Inflammatory macrophage treated with lipopolysaccharide for 1 hour (primary cell): ENCODE results near the gene RASEF.

Source experiments
- DNase-seq, 2 donors: peaks; one replicate each; pipeline ENCODE4 v3.0.0-alpha.2; 2020 to 2022

RASEF gene

DNA sequence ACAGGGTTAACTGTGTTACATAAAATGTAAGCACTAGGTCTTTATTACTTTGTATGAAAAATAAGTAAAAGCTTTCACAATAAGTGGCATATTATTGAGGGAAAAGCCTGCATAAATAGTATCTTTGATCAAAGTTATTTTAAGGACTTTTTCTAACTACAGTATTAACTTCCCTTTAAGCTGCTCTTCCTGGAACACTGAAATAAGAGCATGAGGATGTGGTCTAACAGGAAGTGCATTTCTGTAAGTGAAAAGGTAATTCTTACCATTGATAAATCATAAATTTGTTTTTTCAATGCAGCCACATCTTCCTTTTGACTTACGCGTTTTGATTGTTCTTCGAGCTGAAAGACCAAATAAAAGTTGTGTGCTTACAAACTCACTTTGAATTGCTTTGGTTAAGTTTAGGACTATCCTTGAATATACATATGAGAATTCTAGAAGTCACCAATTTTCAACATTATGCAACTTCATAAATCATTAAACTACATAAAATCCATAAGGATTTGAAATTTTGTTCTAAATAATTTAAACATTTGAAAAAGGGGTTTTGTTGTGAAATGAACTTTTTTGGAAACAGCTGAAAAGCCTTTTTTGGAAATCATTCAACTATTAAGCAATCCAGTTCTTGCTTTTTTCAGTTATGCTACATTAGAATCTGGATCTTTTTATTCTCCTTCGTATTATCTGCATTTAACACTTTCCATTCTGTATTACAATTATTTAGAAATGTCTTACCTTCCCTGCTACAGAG is 50.6 kb downstream of the RASEF start:
- no peak for DNase-seq

DNA sequence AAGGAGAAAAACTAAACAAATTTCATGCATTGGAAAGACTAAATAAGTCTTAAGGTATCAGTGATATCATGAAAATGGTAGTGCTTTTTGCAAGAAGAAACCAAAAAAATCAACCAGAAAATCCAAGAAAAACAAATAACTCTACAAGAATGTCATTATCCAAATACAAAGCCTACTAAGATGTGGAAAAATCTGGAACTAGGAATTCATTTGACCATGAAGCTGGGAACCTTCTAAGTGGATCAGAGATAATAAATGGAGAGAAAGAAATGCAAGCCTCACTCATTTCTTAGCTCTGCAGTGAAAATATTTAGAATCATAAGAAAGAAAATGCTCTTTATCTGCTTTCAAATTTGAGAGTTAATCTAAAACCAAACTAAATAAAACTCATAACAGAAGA is 51.3 kb downstream of the RASEF start:
- DNase-seq, result no peak

DNA sequence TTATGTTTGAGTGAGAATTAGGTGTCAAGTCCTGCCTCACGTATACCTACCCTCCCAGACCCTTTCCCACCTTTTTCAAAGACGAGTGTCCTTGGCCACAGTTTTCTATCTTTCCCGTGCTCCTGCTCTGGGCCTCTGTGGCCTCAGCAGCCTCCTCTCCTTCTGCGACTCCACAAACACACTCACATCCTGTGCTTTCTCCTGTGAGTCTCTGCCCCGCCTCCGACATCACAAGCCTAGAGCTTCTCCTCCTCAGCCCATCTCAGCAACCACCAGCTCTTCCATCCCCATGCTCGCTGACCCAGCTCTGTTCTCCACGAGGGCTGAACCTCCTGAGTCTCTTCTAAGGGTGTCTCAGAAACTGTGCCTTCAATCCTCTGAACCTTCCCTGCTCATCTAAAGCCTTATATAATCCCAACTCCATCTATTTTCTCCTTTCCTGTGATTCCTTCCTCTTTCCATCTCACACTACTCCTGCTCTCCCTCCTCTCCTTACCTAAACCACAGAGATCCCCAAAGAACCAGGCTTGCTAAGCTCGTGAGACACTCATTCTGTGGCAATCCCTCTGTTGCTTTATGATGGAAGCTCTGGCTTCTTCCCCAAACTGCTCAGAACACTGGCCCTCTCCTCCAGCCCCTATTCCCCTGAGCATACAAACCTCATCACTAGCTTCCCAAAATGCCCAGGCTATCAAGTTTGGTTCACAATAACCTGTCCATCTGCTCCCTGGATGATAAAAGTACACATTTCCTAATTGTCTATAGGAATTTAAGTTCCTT is 55.2 kb downstream of the RASEF start:
- DNase-seq, result no peak

DNA sequence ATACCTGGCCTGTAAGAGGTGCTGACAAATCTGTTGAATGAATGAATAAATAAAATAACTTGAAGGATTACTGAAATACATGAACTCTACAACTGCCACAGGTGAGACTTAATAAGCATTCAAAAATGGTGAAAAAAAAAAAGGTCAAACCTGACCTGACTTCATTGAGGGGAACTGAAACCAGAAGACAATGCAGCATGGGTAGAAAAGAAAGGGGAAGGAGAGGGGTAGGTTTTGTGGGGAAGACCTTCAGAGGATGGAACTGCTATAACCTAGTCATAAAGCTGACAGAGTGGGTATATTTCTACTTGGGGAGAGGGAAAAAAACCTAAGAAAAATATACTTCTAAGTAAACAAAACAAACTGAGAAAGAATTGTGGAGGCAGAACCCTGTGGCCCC is 56.6 kb downstream of the RASEF start:
- DNase-seq, result no peak

DNA sequence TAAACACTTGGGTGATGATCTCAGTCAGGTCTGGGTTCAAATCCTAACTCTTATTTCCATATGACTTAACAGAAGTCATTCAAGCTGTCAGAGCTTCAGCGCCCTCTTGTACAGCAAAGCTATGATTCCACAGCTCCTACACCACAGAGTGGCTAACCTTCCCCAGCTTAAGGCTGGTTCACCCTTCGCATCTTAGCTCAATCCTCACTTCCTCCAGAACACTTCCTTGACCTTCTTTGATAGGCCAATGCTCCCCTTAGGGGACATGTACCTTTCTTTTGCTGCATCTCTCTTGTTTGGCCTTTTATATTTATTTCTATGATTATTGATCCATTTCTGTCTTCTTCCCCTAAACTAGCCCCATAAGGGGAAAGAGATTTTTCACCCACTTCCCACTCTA is 57.0 kb downstream of the RASEF start:
- no peak for DNase-seq

DNA sequence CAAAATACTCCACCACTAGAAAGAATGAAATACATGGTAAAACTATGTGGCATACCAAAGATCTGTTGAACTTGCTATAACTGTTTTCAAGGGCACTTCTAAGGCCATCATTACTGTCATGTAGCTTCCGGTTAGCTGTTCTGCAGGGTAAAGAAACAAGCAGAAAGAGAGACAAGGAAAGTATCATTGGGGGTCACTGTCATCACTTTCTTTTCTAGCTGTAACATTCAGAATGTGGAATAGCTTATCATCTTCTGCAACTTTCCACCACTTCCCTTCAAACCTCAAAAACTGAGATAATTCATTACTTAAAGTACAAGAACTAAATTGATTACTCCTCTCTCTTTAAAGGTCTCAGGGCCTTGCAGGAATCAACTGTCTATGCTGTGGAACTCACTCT is 57.6 kb downstream of the RASEF start:
- no peak for DNase-seq

DNA sequence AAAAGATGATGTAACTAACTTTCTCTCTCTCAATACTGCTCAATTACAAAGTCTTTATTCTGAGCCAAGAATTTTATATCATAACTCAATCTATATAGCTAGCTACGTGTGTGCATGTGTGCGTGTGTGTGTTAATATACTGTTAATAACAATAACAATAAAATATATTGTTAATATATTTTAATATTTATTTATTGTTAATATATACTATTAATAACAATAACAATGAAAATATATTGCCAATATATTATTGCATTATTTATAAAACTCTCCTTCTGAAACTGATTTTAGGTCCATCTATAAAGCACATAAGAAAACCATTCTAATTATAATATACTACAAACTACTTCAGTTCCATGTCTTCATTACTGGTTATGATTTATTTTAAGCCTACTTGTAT is 60.6 kb downstream of the RASEF start:
- no peak for DNase-seq

DNA sequence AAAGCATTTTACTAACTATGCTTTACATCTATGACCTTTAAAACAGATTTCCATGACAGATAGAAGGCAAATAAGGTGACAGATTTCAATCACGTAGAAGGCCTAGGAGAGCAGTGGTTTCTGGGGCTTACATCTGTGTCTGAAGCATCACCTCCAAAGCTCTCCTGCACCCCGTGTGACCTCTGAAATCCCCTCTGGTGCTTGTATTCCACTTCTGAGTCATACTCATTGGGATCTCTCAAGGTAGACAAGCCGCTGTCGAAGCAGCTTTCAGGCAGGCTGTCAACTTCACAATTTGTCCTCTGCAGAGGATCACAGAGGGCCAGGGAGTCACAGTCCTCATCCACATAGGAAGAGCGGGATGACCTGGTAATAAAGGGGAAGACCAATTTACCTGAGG is 62.2 kb downstream of the RASEF start:
- DNase-seq, result no peak

DNA sequence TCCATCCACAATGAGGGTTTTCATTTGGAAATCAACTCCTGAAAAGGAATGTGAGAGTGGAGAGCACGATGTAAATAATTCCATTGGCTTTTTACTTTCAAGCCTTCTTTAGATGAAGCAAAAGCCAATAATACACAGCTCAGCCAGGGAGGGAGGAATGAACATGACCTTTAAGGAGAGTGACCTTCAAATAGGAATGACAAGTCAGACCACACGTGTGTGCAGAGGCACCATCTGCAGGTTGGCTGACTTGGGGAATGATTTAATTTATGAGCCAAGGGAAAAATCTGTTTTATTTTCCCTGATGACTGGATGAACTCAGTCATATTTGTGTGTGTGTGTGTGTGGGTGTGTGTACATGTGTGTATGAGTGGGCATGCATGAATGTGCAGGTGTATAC is 64.5 kb downstream of the RASEF start:
- DNase-seq, result no peak

DNA sequence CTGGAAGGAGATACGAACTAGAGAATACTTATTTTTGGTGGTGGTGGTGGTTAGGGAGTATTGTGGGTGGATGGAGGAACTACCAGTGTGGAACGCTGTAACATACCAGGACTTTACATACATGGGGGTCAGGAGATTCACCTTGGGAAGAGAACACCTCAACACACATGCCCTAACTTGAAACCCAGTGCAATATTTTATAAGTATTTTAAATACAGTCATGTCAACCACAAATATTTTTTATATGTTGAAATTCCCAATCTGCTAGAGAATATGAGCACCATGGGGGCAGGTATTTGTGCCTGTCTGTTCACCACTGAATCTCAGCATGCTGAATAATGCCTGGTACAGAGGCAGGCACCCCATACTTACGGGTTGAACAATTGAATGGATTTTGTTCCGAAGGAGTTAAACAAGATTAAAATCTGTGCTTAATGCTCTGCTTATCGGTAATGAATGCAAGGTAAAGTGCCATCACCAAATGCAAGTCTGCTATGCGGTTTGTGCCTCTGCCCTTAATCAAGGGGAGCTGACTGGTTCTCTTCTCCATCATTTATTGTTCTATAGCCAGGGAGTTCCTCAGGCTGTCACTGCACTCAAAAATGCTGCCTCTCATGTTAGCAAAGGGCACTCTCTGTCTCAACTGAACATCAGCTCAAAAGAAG is 65.3 kb downstream of the RASEF start:
- no peak for DNase-seq

DNA sequence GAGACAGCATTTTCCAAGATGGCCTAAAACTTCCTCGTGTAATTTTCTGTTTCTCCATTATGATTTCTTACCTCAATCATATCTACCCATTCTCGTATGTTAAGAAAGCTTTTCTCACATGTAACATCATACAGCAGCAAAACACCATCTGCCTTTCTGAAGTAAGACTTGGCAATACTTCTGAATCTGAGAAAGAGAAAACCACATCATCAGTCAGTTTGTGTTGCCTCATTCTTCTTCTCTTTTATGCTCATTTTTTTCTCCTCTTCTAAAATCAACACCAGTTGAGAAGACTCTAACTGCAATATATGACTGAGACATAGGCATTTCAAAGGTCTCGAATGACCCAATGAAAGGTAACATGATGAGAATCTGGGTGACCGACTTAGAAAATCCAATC is 66.0 kb downstream of the RASEF start:
- DNase-seq, result no peak

DNA sequence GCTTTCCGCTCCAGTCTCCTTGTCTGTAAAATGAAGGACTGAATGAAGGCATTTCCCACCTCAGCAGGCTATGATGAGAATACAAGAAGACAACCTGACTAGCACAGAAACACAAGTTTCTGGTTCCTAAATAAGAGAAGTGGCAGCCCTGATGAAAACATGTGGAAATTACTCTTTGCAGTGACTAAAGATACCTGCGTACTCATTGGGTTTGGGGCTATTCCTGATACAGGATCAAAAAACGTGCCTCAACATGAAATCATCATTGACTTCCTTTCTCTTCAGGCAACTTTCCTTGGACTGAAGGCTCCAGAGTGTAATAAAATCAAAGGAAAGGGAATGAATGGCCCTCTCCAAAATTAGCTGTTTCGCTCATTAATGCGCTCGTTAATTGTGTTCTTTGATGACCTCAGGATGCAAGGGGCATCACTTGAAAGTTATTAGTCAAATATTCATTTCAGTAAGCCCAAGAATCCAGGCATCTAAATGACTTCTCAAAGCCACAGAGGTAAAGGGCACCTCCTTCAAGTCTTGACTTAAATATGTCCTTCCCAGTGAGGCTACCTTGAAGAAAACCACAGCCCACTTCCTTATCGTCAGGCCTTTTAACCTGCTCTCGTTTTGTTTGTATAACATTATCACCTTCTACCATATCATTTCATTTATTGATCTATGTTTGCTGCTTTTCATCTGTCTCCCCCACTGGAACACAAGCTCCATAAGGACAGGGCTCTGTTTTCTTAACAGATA is 68.9 kb downstream of the RASEF start:
- no peak for DNase-seq

DNA sequence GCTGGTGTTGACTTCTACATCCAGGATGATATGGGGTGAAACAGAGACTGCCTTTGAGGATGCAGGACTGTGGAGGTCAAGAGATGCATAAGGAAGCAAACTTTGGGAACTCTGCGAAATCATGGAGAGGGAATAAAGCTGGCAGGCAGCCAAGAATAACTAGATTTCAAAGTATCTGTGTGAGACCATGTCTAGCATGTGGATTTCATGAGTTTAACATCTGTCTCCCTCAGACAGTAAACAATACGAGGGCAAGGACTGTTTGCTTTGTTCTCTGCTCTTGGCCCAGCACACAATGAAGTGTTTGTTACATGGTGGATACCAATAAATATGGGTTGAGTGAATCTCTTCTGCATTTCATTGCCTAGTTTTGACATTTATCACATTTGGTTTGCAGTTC is 71.3 kb downstream of the RASEF start:
- no peak for DNase-seq

DNA sequence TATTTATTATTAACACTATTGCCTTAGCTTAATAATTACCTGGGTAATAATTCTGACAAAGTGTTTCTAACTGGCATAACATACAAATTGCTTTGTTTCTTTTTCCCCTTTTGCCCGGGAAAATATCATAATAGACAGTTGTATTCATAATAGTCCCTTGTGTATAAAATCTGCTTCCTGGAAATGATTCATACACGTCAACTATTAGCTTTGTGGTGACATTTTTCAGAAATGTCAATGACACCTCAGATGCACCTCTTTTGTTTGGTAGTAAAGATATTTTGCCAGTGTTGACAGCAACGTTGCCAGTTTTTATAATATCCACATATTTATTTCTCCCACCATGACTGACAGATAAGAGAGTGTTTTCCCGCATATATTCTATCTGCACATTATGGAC is 73.0 kb downstream of the RASEF start:
- DNase-seq, result no peak

DNA sequence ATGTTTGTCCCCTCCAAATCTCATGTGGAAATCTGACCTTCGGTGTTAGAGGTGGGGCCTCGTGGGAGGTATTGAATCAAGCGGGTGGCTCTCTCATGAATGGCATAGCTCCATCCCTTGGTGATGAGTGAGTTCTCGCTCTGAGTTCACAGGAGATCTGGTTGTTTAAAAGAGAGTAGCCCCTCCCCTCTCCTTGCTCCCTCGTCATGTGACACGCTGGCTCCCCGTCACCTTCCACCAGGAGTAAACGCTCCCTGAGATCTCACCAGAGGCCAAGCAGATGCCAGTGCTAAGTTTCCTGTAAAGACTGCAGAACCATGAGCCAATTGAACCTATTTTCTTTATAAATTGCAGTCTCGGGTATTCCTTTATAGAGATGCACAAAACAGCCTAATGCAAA is 74.5 kb downstream of the RASEF start:
- no peak for DNase-seq

DNA sequence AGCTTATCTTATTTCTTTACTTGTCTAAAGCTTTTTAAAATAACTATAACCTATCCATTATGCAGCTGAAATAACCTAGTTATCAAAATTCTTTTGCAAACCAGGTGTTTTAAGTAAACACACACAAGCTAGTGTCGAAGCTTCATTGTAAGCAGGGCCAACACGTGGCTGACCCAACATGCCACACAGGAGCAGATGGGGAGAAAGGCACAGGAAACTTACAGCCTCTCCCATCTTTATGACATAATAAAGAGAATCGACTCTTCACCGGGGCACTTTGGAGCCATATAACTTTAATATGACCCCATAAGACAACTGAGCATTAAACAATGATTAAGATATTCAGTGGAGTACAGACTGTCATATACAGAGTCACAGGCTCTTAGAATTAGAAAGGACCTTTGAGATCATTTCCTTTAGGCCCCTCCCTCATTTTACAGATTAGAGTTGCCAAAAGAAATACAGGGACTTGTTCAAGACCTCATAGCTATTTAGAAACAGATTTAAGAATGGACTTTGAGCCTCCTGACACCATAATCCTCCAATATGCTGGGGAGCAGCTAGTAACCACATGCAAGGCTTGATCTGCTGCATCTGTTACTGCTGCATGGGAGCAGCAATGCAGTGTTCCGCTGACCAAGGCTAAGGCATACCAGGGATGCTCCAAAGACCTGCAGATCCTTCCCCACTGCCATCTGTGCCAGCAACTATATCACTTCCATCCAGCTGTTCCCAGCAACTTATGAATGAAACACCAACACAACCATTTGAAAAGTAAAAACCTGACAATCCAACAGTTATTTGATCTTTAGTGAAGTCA is 75.4 kb downstream of the RASEF start:
- no peak for DNase-seq

DNA sequence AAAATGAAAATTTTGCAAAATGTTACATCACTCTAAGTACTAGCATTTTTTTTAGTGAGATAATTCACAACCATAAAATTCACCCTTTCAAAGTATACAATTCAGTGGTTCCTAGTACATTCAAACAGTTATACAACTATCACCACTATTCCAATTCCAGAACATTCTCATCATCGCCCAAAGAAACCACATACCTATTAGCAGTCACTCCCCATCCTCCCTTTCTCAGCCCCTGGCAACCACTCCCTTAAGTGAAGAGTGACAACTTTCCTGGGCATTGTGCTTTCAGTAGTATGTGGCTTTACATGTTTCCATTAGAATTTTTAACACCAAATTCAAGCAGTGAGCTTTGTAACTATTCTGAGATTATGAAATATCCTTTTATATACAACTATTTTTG is 81.4 kb downstream of the RASEF start:
- no peak for DNase-seq

DNA sequence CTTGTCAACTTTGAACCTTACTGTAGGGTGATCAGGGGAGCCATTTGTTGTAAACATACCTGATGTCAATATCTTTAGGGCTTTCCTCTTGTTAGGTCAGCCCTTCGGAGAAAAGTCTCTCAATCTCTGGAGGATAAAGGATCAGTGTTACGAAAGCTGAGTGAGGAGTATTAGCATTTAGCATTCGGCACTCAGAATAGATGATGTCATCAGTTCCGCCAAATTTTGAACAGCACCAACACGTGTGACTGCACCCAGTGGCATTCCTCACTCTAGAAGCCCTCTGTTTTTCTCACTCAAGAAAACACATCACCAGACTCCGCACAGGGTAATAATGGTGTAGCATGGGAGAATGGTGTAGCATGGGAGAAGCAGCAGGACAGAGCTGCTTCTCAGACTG is 87.8 kb downstream of the RASEF start:
- DNase-seq, result no peak

DNA sequence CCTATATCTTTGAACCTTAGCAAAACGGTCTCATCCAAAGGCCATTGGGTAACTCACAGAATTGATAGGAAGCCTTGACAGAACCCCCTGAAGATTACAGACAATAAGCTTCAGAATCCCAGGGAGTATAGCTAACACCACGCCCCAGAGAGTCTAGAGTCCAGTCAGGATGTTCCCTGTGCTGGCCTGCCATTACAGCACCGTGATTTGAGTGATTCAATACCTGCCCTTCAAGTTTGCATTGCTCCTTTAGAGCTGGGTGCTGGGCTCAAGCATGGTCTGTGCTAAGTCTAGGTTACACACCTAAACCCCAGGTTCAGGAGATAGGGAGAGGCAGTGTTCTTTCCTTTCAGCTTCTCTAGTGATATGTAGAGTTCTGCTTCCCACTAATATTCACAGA is 90.5 kb downstream of the RASEF start:
- DNase-seq, result no peak

DNA sequence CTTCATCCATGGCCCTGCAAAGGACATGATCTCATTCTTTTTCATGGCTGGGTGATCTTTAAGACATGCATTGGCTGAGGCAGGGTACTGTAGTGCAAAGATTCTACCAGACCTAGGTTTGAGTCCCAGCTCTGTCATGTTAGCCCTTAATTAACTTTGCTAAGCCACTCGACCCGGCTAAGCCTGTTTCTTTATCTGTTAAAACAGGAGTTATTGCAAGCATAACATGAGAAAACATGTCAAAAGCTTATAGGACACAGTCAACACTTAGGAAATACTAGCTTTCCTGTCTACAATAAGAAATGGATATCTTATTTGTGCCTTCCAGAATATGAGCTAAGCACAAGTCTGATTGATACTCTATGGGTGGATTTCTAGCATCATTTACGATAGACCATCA is 92.6 kb downstream of the RASEF start:
- no peak for DNase-seq

DNA sequence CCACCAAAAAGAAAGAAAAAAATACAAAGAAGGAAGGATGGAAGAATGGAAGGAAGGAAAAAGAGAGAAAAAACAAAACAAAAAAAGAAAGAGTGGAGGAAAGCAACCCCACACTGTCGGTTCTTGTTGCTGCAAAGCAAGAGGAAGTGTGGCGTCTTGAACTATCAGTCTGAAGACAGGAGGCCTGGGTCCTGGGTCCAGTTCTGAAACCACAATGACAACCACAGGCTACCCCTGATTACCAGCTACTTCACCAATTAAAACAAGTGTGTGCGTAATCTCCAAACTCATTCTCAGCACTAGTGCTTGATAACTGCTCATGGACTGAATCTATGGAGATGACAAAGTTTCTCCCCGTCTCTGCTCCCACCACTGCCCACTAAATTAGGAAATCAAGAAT is 93.7 kb downstream of the RASEF start:
- DNase-seq, result no peak

DNA sequence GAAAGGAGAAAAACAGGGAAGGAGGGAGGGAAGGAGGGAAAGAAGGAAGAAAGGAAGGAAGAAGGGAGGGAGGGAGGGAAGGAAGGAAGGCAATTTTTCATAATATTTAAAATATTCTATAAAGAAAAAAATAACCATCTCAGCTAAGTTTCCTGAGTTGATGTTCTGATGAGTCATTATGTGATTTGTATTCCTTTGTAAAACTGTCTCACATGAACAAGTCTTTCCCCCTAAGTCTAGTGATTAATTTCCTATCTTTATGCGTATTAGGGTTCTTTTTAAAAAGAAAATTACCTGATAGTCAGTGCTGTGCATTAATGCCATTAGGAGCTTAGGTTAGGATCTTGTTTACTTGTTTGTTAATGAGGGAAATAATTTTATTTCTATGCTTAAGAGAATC is 94.1 kb downstream of the RASEF start:
- no peak for DNase-seq

DNA sequence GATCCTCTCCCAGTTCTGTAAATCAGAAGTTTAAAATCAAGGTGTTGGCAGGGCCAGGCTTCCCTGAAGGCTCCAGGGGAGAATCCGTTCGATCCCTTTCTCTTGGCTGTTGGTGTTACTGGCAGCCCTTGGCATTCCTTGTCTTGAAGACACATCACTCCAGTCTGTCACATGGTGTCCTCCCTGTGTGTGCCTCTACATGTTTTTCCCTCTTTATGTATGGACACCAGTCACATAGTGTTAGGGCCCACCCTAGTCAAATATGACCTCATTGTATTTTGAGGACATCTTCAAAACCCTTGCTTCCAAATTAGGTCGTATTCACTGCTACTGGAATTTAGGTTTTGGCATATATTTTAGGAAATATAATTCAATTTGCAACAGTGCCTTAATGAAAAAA is 94.6 kb downstream of the RASEF start:
- no peak for DNase-seq
